Peyer's patch (tissue), 4 donors: ENCODE data around the gene SLC5A2.

Experiments
- CTCF ChIP-seq, 6 experiments: fragments of 450-650 bp in 4 of 6; fragments of 200-600 bp in 2 of 6; sonication (generic) in 1 of 6; IDR thresholded peaks; one replicate each; pipeline ENCODE4 v1.5.1; 2017 to 2019; ENCODE audit warnings: antibody characterized with exemption in 6 of 6, mild to moderate bottlenecking in 3 of 6, moderate library complexity in 1 of 6
- POLR2A ChIP-seq, 2 donors: fragments of 450-650 bp; IDR thresholded peaks; one replicate each; pipeline ENCODE4 v1.5.1; 2017; ENCODE audit warnings: antibody characterized with exemption in 2 of 2, mild to moderate bottlenecking in 2 of 2, moderate library complexity in 2 of 2

DNA sequence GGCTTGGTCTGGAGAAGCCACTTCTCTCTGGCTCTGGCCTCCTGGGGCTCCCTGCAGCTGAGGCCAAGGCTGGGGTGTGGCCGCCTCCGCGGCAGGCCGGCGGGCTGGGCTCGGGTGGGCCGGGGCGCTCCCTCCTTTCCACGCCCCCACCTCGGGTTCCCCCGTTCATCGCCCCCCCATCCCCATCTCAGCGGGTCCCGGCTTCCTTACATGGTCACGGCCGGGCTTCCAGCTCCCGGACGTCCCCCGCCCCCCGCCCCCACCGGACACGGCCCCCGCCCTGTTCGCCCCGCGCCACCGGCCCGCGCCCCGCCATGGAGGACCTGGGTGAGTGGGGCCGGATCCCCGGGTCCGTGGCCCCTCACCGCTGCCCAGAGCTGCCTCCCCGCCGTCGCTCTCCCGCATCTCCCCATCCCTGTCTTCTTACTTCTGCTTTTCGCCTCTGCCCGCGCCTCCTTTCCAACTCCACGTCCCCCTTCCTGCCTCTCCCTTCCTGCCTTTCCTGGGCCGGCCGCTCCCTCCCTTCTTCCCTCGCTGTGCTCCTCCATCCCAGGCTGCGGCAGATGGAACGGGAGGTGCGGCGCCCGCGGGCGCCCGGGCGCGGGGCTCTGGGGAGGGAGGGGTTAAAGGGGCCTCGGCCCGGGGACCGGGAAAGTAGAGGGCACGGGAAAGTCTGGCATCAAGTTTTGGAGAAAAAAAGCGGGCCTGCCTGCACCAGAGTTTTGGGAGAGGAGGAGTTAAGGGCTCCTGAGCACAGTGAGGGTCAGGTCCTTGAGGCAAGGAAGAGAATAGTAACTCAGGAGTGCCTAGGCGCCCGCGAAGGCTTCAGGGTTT lies 10.8 kb upstream of the SLC5A2 start, which contains the start of gene TGFB1I1:
- TF ChIP-seq POLR2A (IDR thresholded peaks at IDR 0.05) (no peak), CTCF (IDR thresholded peaks at IDR 0.05) (no peak)
